HFFc6 (cell line): ENCODE measurements around the gene MYOCOS. TPM values are rescaled to one million over a fixed set of nuclear protein-coding genes. Genes with fewer than 3 reads are reported as not detected.

Source experiments
- DNase-seq: peaks from one replicate; pipeline ENCODE4 v3.0.0-alpha.2; 2018
- H3K27ac Mint-ChIP-seq: 2 replicates; pipeline ENCODE4 v1.8.0; 2020; ENCODE audit warnings: mild to moderate bottlenecking, mixed read lengths
- H3K27me3 Mint-ChIP-seq: 2 replicates; pipeline ENCODE4 v1.8.0; 2021; ENCODE audit warnings: mild to moderate bottlenecking, moderate library complexity, mixed read lengths; ENCODE audit not compliant: insufficient read depth
- H3K36me3 Mint-ChIP-seq: 2 replicates; pipeline ENCODE4 v1.8.0; 2021; ENCODE audit warnings: low read depth, mixed read lengths
- H3K4me1 Mint-ChIP-seq: 2 replicates; pipeline ENCODE4 v1.8.0; 2020; ENCODE audit warnings: low read depth, mixed read lengths
- H3K4me3 Mint-ChIP-seq: 2 replicates; pipeline ENCODE4 v1.8.0; 2020; ENCODE audit warnings: mild to moderate bottlenecking, moderate library complexity, mixed read lengths
- H3K9me3 Mint-ChIP-seq: 2 replicates; pipeline ENCODE4 v1.8.0; 2020; ENCODE audit warnings: mild to moderate bottlenecking, mixed read lengths
- total RNA-seq, 6 experiments: library from RNA; stranded (reverse); fragmentation: NEBNext Ultra II Directional; extraction: Animal tissue kit (Norgen Biotek cat#: 25700); gene quantifications; 2 replicates in 1 of 6; 3 replicates in 5 of 6; pipeline ENCODE4 v1.2.3, GENCODE V29; 2021
- TF ChIP-seq, protein P1 (sequence below): fragments of 200-600 bp; sonication (generic); IDR thresholded peaks from 2 replicates; pipeline ENCODE4 v1.5.0; 2021; ENCODE audit warnings: antibody characterized with exemption, mild to moderate bottlenecking

MYOCOS gene
- total RNA-seq, 6 experiments from 2014 or later = not detected

DNA sequence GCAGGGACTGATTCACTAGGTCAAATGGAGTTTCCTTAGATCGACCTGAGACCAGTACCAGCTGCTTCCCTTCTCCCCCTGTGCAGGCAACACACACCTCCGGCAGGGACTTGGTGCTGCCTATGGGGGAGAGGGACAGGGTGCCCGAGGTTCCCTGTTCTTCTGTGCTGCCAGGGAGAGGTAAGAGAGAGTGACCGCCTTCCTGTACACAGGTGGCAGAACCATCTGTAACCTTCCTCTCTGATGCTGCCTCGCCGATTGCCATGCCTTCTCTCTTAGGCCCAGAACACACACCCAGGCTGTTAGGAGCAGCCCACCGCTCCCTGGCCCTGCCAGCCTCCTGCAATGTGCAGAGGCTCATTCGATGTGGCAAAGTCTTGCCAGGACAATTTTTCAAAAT lies 21.1 kb downstream of the MYOCOS start:
- TF ChIP-seq, protein P1, sequence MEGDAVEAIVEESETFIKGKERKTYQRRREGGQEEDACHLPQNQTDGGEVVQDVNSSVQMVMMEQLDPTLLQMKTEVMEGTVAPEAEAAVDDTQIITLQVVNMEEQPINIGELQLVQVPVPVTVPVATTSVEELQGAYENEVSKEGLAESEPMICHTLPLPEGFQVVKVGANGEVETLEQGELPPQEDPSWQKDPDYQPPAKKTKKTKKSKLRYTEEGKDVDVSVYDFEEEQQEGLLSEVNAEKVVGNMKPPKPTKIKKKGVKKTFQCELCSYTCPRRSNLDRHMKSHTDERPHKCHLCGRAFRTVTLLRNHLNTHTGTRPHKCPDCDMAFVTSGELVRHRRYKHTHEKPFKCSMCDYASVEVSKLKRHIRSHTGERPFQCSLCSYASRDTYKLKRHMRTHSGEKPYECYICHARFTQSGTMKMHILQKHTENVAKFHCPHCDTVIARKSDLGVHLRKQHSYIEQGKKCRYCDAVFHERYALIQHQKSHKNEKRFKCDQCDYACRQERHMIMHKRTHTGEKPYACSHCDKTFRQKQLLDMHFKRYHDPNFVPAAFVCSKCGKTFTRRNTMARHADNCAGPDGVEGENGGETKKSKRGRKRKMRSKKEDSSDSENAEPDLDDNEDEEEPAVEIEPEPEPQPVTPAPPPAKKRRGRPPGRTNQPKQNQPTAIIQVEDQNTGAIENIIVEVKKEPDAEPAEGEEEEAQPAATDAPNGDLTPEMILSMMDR = no peak

DNA sequence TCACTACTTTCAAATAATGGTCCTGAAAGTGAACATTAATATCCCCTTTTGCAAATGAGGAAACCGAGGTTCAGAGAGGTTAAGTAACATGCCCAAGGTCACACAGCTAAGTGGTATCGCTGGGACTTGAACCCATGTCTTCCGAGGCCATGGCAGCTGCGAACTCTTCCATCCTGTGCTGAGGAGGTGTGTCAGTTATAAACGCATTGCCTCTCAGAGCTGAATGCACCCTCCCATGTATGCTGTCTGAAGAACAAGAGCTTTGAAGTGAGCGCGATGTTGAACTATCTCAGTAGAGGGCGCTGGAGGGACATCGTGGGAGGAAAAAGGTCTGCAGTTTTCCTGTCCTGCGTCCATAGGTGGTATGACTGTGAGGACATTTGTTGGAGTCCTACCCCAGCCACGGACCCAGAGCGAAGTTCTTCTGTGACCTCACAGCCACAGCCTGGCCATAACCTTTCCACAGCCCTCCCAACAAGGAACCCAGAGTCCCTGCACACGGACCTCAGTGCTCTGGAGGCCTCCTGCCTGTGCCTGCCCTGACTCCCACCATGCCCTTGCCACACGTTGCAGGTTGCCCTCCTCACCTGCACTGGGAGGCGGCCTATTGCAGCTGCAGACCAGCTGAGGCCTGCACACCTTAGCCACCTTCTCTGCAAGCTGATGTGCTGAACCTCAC lies 22.9 kb downstream of the MYOCOS start:
- no peaks in the 10 kb centered on the region for H3K9me3 Mint-ChIP-seq
- H3K36me3 Mint-ChIP-seq = no peaks in the 10 kb centered on the region
- DNase-seq = peak; percentile 84
- TF ChIP-seq, protein P1 = peak; percentile 88
- H3K27ac Mint-ChIP-seq = 0 out of 2 replicates have a peak overlapping the region, but pooled peaks have one; percentile 23
- peak overlapping the region; percentile 47 for H3K4me3 Mint-ChIP-seq
- H3K27me3 Mint-ChIP-seq = peaks cover 13% of the 10 kb centered on the region
- peaks cover 25% of the 10 kb centered on the region for H3K4me1 Mint-ChIP-seq

More for the DNA sequence above, 21.1 kb downstream of the MYOCOS start:
- no peak for DNase-seq
- Mint-ChIP-seq H3K27me3 (peaks cover 13% of the 10 kb centered on the region), H3K9me3 (no peaks in the 10 kb centered on the region), H3K27ac (no peak overlapping the region), H3K4me1 (peaks cover 25% of the 10 kb centered on the region), H3K36me3 (no peaks in the 10 kb centered on the region), H3K4me3 (no peak overlapping the region)

DNA sequence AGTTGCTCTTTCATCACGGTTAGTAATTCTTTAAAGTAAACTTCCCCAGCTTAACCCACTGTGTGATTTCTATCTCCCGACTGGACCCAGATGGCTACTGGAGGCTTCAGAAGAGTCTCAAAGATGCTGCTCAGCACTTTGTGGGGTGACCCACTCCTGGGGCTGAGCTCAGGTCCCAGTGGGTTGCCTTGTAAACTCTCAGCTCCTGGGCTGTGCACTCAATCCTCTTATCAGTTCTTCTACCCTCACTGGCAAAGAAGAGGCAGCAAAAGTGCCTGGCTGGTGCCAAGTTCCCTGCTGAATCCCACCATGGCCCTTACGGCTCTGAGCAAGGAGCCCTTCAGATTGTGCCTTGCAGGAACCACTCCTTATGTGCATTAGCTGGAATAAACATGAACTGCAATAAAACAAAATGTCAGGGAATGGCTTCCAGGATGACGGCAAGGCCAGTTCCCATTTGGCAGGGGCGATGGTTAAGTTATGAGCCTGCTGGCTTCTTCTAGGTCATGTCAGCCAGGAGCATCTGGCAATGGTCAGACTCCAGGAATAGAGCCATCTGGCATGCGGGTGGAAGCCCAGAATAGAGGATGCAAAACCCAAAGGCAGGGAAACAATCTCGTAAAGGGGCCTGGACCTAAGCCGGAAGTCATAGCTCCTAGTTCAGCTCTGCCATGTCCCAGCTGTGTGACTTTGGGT lies 23.7 kb downstream of the MYOCOS start:
- no peak for DNase-seq
- Mint-ChIP-seq H3K27me3 (peaks cover 13% of the 10 kb centered on the region), H3K36me3 (no peaks in the 10 kb centered on the region), H3K9me3 (no peaks in the 10 kb centered on the region), H3K4me1 (peaks cover 25% of the 10 kb centered on the region), H3K4me3 (peak overlapping the region; percentile 47), H3K27ac (peak overlapping the region; percentile 23; the same call in 1 of the 2 replicates)
- TF ChIP-seq, protein P1 = no peak

DNA sequence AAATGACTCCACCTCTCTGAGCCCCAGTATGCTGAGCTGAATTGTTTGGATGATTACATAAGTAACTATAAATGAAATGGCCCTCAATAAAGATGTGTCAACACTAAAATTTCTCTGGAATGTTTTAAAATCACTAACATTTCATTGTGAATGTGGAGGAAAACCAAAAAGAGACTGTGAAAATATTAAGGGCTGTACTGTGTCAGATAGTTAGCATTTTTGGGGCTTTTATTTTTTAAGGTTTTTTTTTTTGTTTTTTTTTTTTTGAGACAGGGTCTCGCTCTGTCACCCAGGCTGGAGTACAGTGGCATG lies 24.2 kb downstream of the MYOCOS start:
- H3K4me1 Mint-ChIP-seq = peaks cover 25% of the 10 kb centered on the region
- peaks cover 10% of the 10 kb centered on the region for H3K27me3 Mint-ChIP-seq
- H3K4me3 Mint-ChIP-seq = peak overlapping the region; percentile 10; the same call in 1 of the 2 replicates
- no peaks in the 10 kb centered on the region for H3K9me3 Mint-ChIP-seq
- TF ChIP-seq, protein P1 = no peak
- peak; percentile 38 for DNase-seq
- H3K27ac Mint-ChIP-seq = no peak overlapping the region; the same call in 1 of the 2 replicates
- H3K36me3 Mint-ChIP-seq = no peaks in the 10 kb centered on the region

DNA sequence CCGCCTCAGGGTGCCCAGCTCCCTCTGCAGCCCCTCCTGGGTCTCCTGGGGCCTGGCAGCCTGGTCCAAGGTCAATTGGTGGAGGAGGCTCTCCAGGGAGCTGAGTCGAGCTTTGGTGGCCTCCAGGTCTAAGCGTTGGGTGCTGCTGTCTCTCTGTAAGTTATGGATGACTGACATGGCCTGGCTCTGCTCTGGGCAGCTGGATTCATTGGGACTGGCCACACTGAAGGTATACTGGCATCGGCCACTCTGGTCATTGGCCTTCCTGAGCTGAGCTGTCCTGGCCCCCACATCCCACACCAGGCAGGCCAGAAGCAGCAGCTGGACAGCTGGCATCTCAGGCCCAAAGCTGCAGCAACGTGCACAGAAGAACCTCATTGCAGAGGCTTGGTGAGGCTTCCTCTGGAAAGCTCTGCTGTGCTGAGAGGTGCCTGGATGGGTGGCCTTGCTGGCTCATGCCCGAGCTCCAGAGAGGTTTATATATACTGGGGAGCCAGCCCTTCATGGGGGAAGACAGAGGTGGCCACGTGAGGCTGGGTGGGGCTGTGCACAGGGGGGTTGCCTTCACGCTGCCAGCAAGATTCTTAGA lies 30.3 kb downstream of the MYOCOS start, which contains the start of gene MYOC:
Gene MYOC, minus strand, starts transcription at position 455 of the 589 bp plus-strand sequence. Its CDS starts 77 bp downstream, at position 378.
- Mint-ChIP-seq H3K27ac (no peak within 1 kb of the TSS), H3K4me3 (no peak within 1 kb of the TSS), H3K4me1 (peaks cover 23% of the 10 kb centered on the region), H3K9me3 (no peaks in the 10 kb centered on the region), H3K27me3 (peaks cover 6% of the 10 kb centered on the region; the same call in 1 of the 2 replicates), H3K36me3 (no peaks in the 10 kb centered on the region)
- TF ChIP-seq, protein P1 = no peak
- DNase-seq = no peak
